ENCODE data around the gene C1orf35. TPM values are rescaled to one million over a fixed set of nuclear protein-coding genes. Genes with fewer than 3 reads are reported as not detected.

The C1orf35 gene
- total and polyA plus RNA-seq, 9 of the 15 experiments (the other 6 are each of a cell fraction or from before 2014, with no cell fraction given): 3.2 to 48.7 (median 12.5) TPM

- TF ChIP-seq REST (IDR thresholded peaks at IDR 0.05; ENCODE audit: borderline replicate concordance) (no peak), REST (CRISPR knock-in tag; IDR thresholded peaks at IDR 0.05; ENCODE audit: low read depth) (0 out of 2 replicates have a peak, but pooled peaks have one; percentile 27), HNRNPLL (IDR thresholded peaks at IDR 0.05; ENCODE audit: low read depth, low read length, poor library complexity, severe bottlenecking) (peak; percentile 32), TFAP4 (CRISPR knock-in tag; IDR thresholded peaks at IDR 0.05; ENCODE audit: borderline replicate concordance) (peak; percentile 80), MAFK (IDR thresholded peaks at IDR 0.05; ENCODE audit: low read length) (peak; percentile 33; the same call in 1 of the 2 replicates), FOXK1 (CRISPR knock-in tag; IDR thresholded peaks at IDR 0.05; ENCODE audit: borderline replicate concordance) (peak; percentile 82; the same call in 1 of the 2 replicates), ZNF324 (CRISPR knock-in tag; IDR thresholded peaks at IDR 0.05) (no peak), KDM5B (IDR thresholded peaks at IDR 0.05; ENCODE audit: insufficient replicate concordance, low read depth, low read length) (peak; percentile 96), CCNT2 (IDR thresholded peaks at IDR 0.05; ENCODE audit: borderline replicate concordance, extremely low read depth, insufficient read length, low read depth, low read length) (peak; percentile 71), SRSF7 (optimal IDR thresholded peaks at IDR 0.05; ENCODE audit: low read depth, low read length) (no peak), CTBP1 (IDR thresholded peaks at IDR 0.05; ENCODE audit: borderline replicate concordance) (peak; percentile 57; the same call in 1 of the 2 replicates), SP1 (CRISPR knock-in tag; IDR thresholded peaks at IDR 0.05) (peak; percentile 100), STAT6 (CRISPR knock-in tag; IDR thresholded peaks at IDR 0.05) (peak; percentile 12; the same call in 1 of the 2 replicates)
These were observed 6.2 kb upstream of the C1orf35 start, which contains the start of gene MRPL55 (continued) for GRCh38 chr1:228109073-228109961.
